Measurements from ENCODE around the gene COPS3. TPM values are rescaled to one million over a fixed set of nuclear protein-coding genes. Genes with fewer than 3 reads are reported as not detected.

COPS3 gene
- total and polyA plus RNA-seq, 2 experiments from 2014 or later = 108 to 121 TPM

DNA sequence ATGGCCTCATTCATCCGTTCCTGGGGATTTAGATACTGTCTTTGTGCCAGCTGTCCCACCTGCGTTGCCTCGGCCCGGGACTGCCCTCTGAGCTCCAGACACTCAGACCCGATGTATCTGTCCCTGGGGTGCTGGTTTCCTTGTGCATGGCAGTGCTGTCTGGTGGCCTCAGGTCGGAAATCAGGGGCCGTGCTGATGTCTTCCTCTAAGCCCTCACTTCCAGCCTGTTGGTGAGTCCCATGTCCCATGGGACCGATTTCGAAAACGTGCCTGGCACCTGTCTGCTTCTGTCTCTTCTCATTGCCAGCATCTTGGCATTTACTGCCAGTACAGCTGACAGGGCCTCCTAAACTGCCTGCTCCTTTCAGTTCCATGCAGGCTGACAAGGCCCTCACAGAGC lies 44.2 kb upstream of the COPS3 start:
- Histone ChIP-seq H3K4me3 (no peak overlapping the region), H3K4me1 (ENCODE audit: insufficient read depth) (no peaks in the 10 kb centered on the region), H3K27me3 (ENCODE audit: insufficient read depth) (no peaks in the 10 kb centered on the region), H3K4me2 (no peak overlapping the region), H3K36me3 (ENCODE audit: insufficient read depth) (no peaks in the 10 kb centered on the region), H2AFZ (no peak overlapping the region), H4K20me1 (replicated peaks; ENCODE audit: insufficient read depth) (no peaks in the 10 kb centered on the region), H3K27ac (ENCODE audit: low read depth) (no peak overlapping the region), H3K79me2 (replicated peaks; ENCODE audit: insufficient read depth) (no peaks in the 10 kb centered on the region), H3K9me2 (ENCODE audit: insufficient read depth) (no peaks in the 10 kb centered on the region), H3F3A (replicated peaks; ENCODE audit: low read depth) (no peaks in the 10 kb centered on the region)
- Mint-ChIP-seq H3K4me3 (no peak overlapping the region), H3K9me3 (no peaks in the 10 kb centered on the region), H3K27me3 (ENCODE audit: insufficient read depth, low read depth, poor library complexity) (peaks cover 2% of the 10 kb centered on the region), H3K36me3 (ENCODE audit: low read depth) (no peaks in the 10 kb centered on the region; the same call in 2 of the 3 replicates), H3K4me1 (no peaks in the 10 kb centered on the region), H3K27ac (no peak overlapping the region)
- no peak for ATAC-seq
- TF ChIP-seq ZNF331 (CRISPR knock-in tag; IDR thresholded peaks at IDR 0.05; ENCODE audit: low read depth) = no peak
- no peak for TF ChIP-seq ETS1 (IDR thresholded peaks at IDR 0.05)
- TF ChIP-seq ZNF114 (CRISPR knock-in tag; IDR thresholded peaks at IDR 0.05) = no peak
- TF ChIP-seq EZH2 (IDR thresholded peaks at IDR 0.05; ENCODE audit: low read depth, unreplicated experiment) = no peak
- no peak for TF ChIP-seq EZH2phosphoT487 (IDR thresholded peaks at IDR 0.05; ENCODE audit: unreplicated experiment)
- no peak for TF ChIP-seq POLR2AphosphoS5 (IDR thresholded peaks at IDR 0.05; ENCODE audit: low read depth)
- TF ChIP-seq REST (IDR thresholded peaks at IDR 0.05; ENCODE audit: unreplicated experiment) = no peak
- no peak for TF ChIP-seq STAT1 (IDR thresholded peaks at IDR 0.05; ENCODE audit: unreplicated experiment)
- DNase-seq (ENCODE audit: low spot score) = no peak

DNA sequence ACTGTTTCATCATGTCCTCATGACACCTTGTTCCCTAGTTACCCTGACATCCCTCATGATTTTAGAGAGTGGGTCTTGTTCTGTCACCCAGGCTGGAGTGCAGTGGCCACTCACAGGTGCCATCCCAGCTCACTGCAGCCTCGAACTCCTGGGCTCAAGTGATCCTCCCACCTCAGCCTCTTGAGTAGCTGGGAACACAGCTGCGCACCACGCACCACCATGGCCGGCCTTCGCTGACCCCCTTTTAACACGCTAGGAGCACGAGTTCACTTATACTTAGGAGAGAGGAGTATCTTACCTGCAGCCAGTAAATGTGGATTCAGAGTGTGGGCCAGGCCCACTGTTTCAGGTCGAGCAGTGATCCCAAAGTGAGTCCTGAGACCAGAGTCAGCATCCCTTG lies 43.6 kb upstream of the COPS3 start:
- no peaks in the 10 kb centered on the region for H3K9me3 Mint-ChIP-seq
- Histone ChIP-seq H4K20me1 (replicated peaks; ENCODE audit: insufficient read depth) (no peaks in the 10 kb centered on the region), H3K79me2 (replicated peaks; ENCODE audit: insufficient read depth) (no peaks in the 10 kb centered on the region), H3K4me1 (ENCODE audit: insufficient read depth) (no peaks in the 10 kb centered on the region), H3K4me2 (no peak overlapping the region), H3K9me2 (ENCODE audit: insufficient read depth) (no peaks in the 10 kb centered on the region), H3K27me3 (ENCODE audit: insufficient read depth) (no peaks in the 10 kb centered on the region), H2AFZ (no peak overlapping the region), H3K27ac (ENCODE audit: low read depth) (no peak overlapping the region), H3F3A (replicated peaks; ENCODE audit: low read depth) (no peaks in the 10 kb centered on the region), H3K4me3 (no peak overlapping the region), H3K36me3 (ENCODE audit: insufficient read depth) (no peaks in the 10 kb centered on the region)
- no peak overlapping the region for H3K4me3 Mint-ChIP-seq
- DNase-seq (ENCODE audit: low spot score) = no peak
- H3K27ac Mint-ChIP-seq = no peak overlapping the region
- H3K4me1 Mint-ChIP-seq = no peaks in the 10 kb centered on the region
- ATAC-seq = no peak
- no peaks in the 10 kb centered on the region; the same call in 2 of the 3 replicates for H3K36me3 Mint-ChIP-seq (ENCODE audit: low read depth)
- H3K27me3 Mint-ChIP-seq (ENCODE audit: insufficient read depth, low read depth, poor library complexity) = peaks cover 2% of the 10 kb centered on the region
- TF ChIP-seq ETS1 (IDR thresholded peaks at IDR 0.05) (no peak), CREB1 (CRISPR knock-in tag; IDR thresholded peaks at IDR 0.05; ENCODE audit: low read depth) (no peak), EZH2 (IDR thresholded peaks at IDR 0.05; ENCODE audit: low read depth, unreplicated experiment) (no peak), REST (IDR thresholded peaks at IDR 0.05; ENCODE audit: unreplicated experiment) (no peak), POLR2AphosphoS5 (IDR thresholded peaks at IDR 0.05; ENCODE audit: low read depth) (no peak)
- TF ChIP-seq, protein P1, sequence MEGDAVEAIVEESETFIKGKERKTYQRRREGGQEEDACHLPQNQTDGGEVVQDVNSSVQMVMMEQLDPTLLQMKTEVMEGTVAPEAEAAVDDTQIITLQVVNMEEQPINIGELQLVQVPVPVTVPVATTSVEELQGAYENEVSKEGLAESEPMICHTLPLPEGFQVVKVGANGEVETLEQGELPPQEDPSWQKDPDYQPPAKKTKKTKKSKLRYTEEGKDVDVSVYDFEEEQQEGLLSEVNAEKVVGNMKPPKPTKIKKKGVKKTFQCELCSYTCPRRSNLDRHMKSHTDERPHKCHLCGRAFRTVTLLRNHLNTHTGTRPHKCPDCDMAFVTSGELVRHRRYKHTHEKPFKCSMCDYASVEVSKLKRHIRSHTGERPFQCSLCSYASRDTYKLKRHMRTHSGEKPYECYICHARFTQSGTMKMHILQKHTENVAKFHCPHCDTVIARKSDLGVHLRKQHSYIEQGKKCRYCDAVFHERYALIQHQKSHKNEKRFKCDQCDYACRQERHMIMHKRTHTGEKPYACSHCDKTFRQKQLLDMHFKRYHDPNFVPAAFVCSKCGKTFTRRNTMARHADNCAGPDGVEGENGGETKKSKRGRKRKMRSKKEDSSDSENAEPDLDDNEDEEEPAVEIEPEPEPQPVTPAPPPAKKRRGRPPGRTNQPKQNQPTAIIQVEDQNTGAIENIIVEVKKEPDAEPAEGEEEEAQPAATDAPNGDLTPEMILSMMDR (conservative IDR thresholded peaks at IDR 0.05; ENCODE audit: low read depth in 2 of 2) = no peak
